Cortex of kidney (tissue), 1 donor: ENCODE results near the gene PCP2.
"Not testable (repeated sequence)": the region's sequence is repeated elsewhere in the genome, so short reads cannot be mapped to it uniquely, and the experiment has no call there.

ENCODE experiments used
- DNase-seq: peaks from one replicate; lab custom pipeline; 2025; lab: John Stamatoyannopoulos, UW

The PCP2 gene

GRCh38 chr19:7661744-7662538 is 28.4 kb upstream of the PCP2 start:
- no peak for DNase-seq

GRCh38 chr19:7658219-7658686 is 24.7 kb upstream of the PCP2 start:
- DNase-seq: no peak

- DNase-seq: no peak
Observed at GRCh38 chr19:7657131-7657751, 23.7 kb upstream of the PCP2 start.

- DNase-seq: no peak
Observed at GRCh38 chr19:7655581-7655980, 22.1 kb upstream of the PCP2 start.

- DNase-seq: no peak
Observed at GRCh38 chr19:7654401-7654800, 20.9 kb upstream of the PCP2 start.

- DNase-seq: no peak
Observed at GRCh38 chr19:7652061-7652641, 18.6 kb upstream of the PCP2 start.

- DNase-seq: no peak
Observed at GRCh38 chr19:7650148-7650547, 16.6 kb upstream of the PCP2 start.

- DNase-seq: no peak
Observed at GRCh38 chr19:7648265-7649014, 14.9 kb upstream of the PCP2 start.

- DNase-seq: no peak
Observed at GRCh38 chr19:7647156-7647555, 13.6 kb upstream of the PCP2 start.

GRCh38 chr19:7646426-7646700 is 12.8 kb upstream of the PCP2 start:
- DNase-seq: no peak

- no peak for DNase-seq
Observed at GRCh38 chr19:7645656-7646425, 12.3 kb upstream of the PCP2 start.

GRCh38 chr19:7645163-7645562 is 11.6 kb upstream of the PCP2 start:
- no peak for DNase-seq

GRCh38 chr19:7644550-7644877 is 11.0 kb upstream of the PCP2 start:
- no peak for DNase-seq

- DNase-seq: not testable (repeated sequence)
Observed at GRCh38 chr19:7643629-7644549, 10.4 kb upstream of the PCP2 start.

GRCh38 chr19:7643031-7643415 is 9.5 kb upstream of the PCP2 start:
- DNase-seq: no peak

GRCh38 chr19:7642295-7643030 is 8.9 kb upstream of the PCP2 start:
- DNase-seq: no peak

GRCh38 chr19:7641290-7642276 is 8.1 kb upstream of the PCP2 start:
- DNase-seq: no peak

- no peak for DNase-seq
Observed at GRCh38 chr19:7640803-7641202, 7.3 kb upstream of the PCP2 start.

- no peak for DNase-seq
Observed at GRCh38 chr19:7639863-7640348, 6.4 kb upstream of the PCP2 start.
